ENCODE measurements around the gene CLEC1B. TPM values are rescaled to one million over a fixed set of nuclear protein-coding genes. Genes with fewer than 3 reads are reported as not detected.

The CLEC1B gene
- total RNA-seq, 1 donor from 2014 or later = not detected

DNA sequence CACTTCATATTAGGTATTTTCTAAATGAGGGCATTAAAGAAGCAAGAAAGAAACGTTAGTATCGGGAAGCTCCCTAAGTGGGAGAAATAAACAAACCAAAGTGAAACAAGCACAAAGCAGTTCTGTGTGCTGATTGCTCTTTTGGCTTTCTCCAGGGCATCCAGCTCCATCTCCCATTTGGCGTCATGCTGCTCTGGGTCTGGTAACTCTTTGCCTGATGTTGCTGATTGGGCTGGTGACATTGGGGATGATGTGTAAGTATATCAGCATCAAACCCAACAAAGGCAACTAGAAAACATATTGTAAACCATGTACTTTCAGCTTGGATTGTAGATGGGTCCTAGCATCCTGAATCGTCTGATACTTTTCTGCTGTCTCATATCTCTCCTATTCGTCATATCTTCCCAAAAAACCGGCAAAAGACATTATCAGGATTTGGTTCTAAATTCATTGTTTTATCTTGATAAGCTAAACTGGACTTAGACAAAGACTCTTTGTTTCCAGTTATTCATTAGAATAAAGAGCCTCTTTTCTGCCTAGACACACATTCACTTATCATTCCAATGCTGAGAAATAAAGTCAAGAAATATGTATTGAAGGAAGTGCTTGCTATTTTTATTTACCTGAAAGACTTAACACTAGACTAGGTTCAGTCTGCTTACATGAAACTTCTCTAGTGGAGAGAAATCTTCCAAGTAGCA is 13.9 kb upstream of the CLEC1B start:
- DNase-seq (ENCODE audit: low spot score) = no peak
- Mint-ChIP-seq H3K4me3 (ENCODE audit: unreplicated experiment) (no peak overlapping the region), H3K4me1 (ENCODE audit: unreplicated experiment) (peaks cover 5% of the 10 kb centered on the region), H3K27ac (ENCODE audit: unreplicated experiment) (no peak overlapping the region), H3K9me3 (ENCODE audit: unreplicated experiment) (no peaks in the 10 kb centered on the region), H3K36me3 (ENCODE audit: low read depth, unreplicated experiment) (no peaks in the 10 kb centered on the region), H3K27me3 (ENCODE audit: unreplicated experiment) (peaks cover 3% of the 10 kb centered on the region)
- TF ChIP-seq CTCF (IDR thresholded peaks at IDR 0.05; ENCODE audit: unreplicated experiment) = no peak

GRCh38 chr12:10001171-10001776 is 2.4 kb upstream of the CLEC1B start:
- Mint-ChIP-seq H3K36me3 (ENCODE audit: low read depth, unreplicated experiment) (no peaks in the 10 kb centered on the region), H3K27me3 (ENCODE audit: unreplicated experiment) (peaks cover 2% of the 10 kb centered on the region), H3K27ac (ENCODE audit: unreplicated experiment) (no peak overlapping the region), H3K9me3 (ENCODE audit: unreplicated experiment) (no peaks in the 10 kb centered on the region), H3K4me3 (ENCODE audit: unreplicated experiment) (no peak overlapping the region), H3K4me1 (ENCODE audit: unreplicated experiment) (peaks cover 2% of the 10 kb centered on the region)
- no peak for TF ChIP-seq CTCF (IDR thresholded peaks at IDR 0.05; ENCODE audit: unreplicated experiment)
- no peak for DNase-seq (ENCODE audit: low spot score)

DNA sequence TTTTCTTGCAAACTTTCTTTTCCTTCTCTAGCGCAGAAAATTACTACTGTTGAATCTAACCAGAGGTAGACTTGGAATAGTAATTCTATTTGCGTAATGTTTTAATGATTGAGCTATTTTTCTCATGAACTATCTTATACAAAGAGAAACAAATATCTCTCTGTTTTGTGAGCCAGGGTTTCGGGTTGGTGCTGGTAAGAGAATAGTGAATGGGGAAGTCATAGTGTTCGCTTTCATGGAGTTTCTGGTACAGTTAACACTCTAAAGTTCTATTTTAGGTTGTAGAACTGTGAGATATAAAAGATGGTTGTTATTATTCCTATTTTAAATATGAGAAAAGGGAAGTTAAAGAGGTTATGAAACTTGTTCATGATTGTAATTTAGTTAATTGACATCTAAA is 6.6 kb downstream of the CLEC1B start:
- no peaks in the 10 kb centered on the region for H3K9me3 Mint-ChIP-seq (ENCODE audit: unreplicated experiment)
- no peaks in the 10 kb centered on the region for H3K36me3 Mint-ChIP-seq (ENCODE audit: low read depth, unreplicated experiment)
- H3K27me3 Mint-ChIP-seq (ENCODE audit: unreplicated experiment) = no peaks in the 10 kb centered on the region
- TF ChIP-seq CTCF (IDR thresholded peaks at IDR 0.05; ENCODE audit: unreplicated experiment) = no peak
- no peak for DNase-seq (ENCODE audit: low spot score)
- H3K4me1 Mint-ChIP-seq (ENCODE audit: unreplicated experiment) = no peaks in the 10 kb centered on the region
- no peak overlapping the region for H3K4me3 Mint-ChIP-seq (ENCODE audit: unreplicated experiment)
- H3K27ac Mint-ChIP-seq (ENCODE audit: unreplicated experiment) = no peak overlapping the region

DNA sequence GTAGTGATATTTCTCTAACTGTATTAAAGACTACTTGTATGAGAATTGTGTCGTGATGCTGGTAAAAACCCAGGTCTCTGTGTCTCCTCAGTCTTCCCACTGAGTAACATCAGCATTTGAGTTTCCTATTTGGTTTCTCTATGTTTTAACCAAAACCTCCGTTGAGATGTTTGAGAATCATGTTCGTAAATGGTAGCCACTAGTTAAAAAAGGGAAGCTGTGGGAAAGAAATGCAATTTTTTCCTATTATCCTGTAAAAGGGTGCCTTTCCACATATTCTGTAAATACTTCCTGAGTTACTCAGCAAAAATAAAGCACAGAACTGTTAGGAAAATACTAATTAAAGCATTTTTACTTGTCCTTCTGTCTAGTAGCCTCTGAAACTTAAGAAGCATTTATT is 7.0 kb downstream of the CLEC1B start:
- H3K27me3 Mint-ChIP-seq (ENCODE audit: unreplicated experiment) = no peaks in the 10 kb centered on the region
- H3K9me3 Mint-ChIP-seq (ENCODE audit: unreplicated experiment) = no peaks in the 10 kb centered on the region
- H3K4me3 Mint-ChIP-seq (ENCODE audit: unreplicated experiment) = no peak overlapping the region
- H3K36me3 Mint-ChIP-seq (ENCODE audit: low read depth, unreplicated experiment) = no peaks in the 10 kb centered on the region
- H3K4me1 Mint-ChIP-seq (ENCODE audit: unreplicated experiment) = no peaks in the 10 kb centered on the region
- DNase-seq (ENCODE audit: low spot score) = no peak
- TF ChIP-seq CTCF (IDR thresholded peaks at IDR 0.05; ENCODE audit: unreplicated experiment) = no peak
- no peak overlapping the region for H3K27ac Mint-ChIP-seq (ENCODE audit: unreplicated experiment)

DNA sequence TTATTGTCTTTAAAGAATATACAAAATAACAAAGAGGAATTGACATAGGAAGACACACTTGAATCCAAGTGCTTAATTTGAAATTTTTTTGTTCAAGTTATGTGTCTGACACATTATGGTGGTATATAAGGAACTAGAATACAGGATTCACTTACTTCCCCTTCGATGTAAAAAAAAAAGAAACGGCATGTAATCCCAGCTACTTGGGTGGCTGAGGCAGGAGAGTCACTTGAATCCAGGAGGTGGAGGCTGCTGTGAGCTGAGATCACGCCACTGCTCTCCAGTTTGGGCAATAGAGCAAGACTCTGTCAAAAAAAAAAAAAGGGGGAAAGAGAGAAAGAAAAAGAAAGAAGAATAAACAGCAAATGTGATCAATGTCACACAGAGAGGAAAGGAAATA is 18.8 kb downstream of the CLEC1B start:
- Mint-ChIP-seq H3K36me3 (ENCODE audit: low read depth, unreplicated experiment) (peaks cover 9% of the 10 kb centered on the region), H3K27ac (ENCODE audit: unreplicated experiment) (no peak overlapping the region), H3K4me3 (ENCODE audit: unreplicated experiment) (no peak overlapping the region), H3K9me3 (ENCODE audit: unreplicated experiment) (peaks cover 8% of the 10 kb centered on the region), H3K27me3 (ENCODE audit: unreplicated experiment) (no peaks in the 10 kb centered on the region), H3K4me1 (ENCODE audit: unreplicated experiment) (no peaks in the 10 kb centered on the region)
- no peak for TF ChIP-seq CTCF (IDR thresholded peaks at IDR 0.05; ENCODE audit: unreplicated experiment)
- DNase-seq (ENCODE audit: low spot score) = no peak
